Measurements from ENCODE around the gene NUDCD2.

The NUDCD2 gene

GRCh38 chr5:163444526-163444925, 15.4 kb downstream of the NUDCD2 start:
- no peak for TF ChIP-seq CTCF (IDR thresholded peaks at IDR 0.05; ENCODE audit: borderline replicate concordance, insufficient read depth, low read depth, low read length)
- no peak overlapping the region for H3K4me3 ChIP-seq (ENCODE audit: low read depth, low read length)

GRCh38 chr5:163440954-163441353, 18.9 kb downstream of the NUDCD2 start:
- H3K4me3 ChIP-seq (ENCODE audit: low read depth, low read length): no peak overlapping the region
- no peak for TF ChIP-seq CTCF (IDR thresholded peaks at IDR 0.05; ENCODE audit: borderline replicate concordance, insufficient read depth, low read depth, low read length)

- no peak overlapping the region for H3K4me3 ChIP-seq (ENCODE audit: low read depth, low read length)
- no peak for TF ChIP-seq CTCF (IDR thresholded peaks at IDR 0.05; ENCODE audit: borderline replicate concordance, insufficient read depth, low read depth, low read length)
Measured at GRCh38 chr5:163439092-163439425, 20.8 kb downstream of the NUDCD2 start.

- H3K4me3 ChIP-seq (ENCODE audit: low read depth, low read length): peak within 1 kb of the TSS; percentile 95
- no peak for TF ChIP-seq CTCF (IDR thresholded peaks at IDR 0.05; ENCODE audit: borderline replicate concordance, insufficient read depth, low read depth, low read length)
Measured at GRCh38 chr5:163437309-163438182, 22.4 kb downstream of the NUDCD2 start, which contains the start of gene CCNG1. Gene CCNG1 (plus strand): TSS chr5:163437595. CDS start chr5:163439257, 1,662 bp downstream.

GRCh38 chr5:163437011-163437308, 22.9 kb downstream of the NUDCD2 start:
- H3K4me3 ChIP-seq (ENCODE audit: low read depth, low read length): peak overlapping the region; percentile 31
- no peak for TF ChIP-seq CTCF (IDR thresholded peaks at IDR 0.05; ENCODE audit: borderline replicate concordance, insufficient read depth, low read depth, low read length)

- H3K4me3 ChIP-seq (ENCODE audit: low read depth, low read length): no peak overlapping the region
- TF ChIP-seq CTCF (IDR thresholded peaks at IDR 0.05; ENCODE audit: borderline replicate concordance, insufficient read depth, low read depth, low read length): no peak
Measured at GRCh38 chr5:163436515-163436914, 23.4 kb downstream of the NUDCD2 start.

GRCh38 chr5:163434401-163434866, 25.5 kb downstream of the NUDCD2 start:
- H3K4me3 ChIP-seq (ENCODE audit: low read depth, low read length): no peak overlapping the region

More at GRCh38 chr5:163434401-163434866, 25.5 kb downstream of the NUDCD2 start:
- no peak for TF ChIP-seq CTCF (IDR thresholded peaks at IDR 0.05; ENCODE audit: borderline replicate concordance, insufficient read depth, low read depth, low read length)

Measured in GM12875 (cell line).